ENCODE results near the gene TRPC4AP.

The TRPC4AP gene

DNA sequence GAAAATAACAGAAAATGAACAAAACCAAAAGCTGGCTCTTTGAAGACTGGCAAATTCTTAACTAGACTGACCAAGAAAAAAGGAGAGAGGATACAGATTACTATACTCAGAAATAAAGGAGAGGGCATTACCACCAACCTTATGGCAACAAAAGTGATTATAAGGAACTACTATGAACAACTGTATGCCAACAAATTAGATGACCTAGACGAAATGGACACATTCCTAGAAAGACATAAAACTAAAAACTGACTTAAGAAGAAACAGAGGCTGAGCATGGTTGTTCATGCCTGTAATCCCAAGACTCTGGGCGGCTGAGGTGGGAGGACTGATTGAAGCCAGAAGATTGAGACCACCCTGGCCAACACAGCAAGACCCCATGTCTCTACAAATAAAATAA lies 33.5 kb downstream of the TRPC4AP start:
- DNase-seq (ENCODE audit: low spot score): no peak

GRCh38 chr20:35055445-35056276 lies 36.9 kb downstream of the TRPC4AP start:
- DNase-seq (ENCODE audit: low spot score): no peak

DNA sequence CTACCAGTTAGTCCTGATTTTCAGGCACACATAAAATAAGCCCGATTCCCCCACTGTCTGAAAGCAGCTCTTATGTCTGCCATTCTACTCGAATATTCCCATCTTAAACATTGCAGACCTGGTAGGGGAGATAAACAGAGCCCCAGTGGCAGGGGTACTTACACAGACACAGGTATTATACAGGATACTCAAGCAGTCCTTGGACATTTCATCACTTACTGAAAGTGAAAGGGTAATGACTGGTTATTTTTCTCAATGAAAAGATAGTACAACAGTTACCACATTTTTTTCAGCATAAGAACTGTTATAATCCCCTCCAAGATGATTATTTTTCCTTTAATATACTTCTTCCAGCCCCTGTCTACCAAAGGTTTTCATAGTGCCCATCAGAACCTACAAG lies 37.8 kb downstream of the TRPC4AP start:
- no peak for DNase-seq (ENCODE audit: low spot score)

GRCh38 chr20:35052616-35053015 lies 40.0 kb downstream of the TRPC4AP start:
- peak; percentile 34 for DNase-seq (ENCODE audit: low spot score)

DNA sequence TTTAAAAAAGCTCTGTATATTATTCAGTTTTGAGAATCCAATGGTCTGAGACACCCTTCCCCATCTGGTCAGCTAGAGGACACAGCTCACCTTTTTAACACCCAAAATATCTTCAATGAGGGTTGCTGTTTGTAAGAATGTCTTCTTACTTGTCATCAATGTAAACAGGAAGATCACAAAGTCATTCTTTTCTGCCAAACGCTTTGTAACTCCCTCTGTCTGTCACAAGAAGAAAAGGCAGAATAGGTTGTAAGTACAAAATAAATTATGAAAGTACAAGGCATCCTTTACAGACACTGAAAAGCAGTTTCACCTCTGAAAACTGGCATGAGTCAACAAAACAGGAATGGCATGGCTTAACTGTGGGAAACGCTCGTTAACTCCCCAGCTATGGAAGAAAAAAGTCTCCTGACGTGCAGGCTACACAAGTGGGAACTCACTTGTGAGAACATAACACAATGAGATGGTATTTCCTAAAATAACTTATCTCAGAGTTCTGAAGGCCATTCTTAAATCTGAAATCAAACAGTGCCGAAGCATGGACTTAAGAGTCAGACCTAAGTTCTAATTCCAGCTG lies 42.7 kb downstream of the TRPC4AP start:
- no peak for DNase-seq (ENCODE audit: low spot score)

GRCh38 chr20:35048739-35049138 lies 43.9 kb downstream of the TRPC4AP start:
- no peak for DNase-seq (ENCODE audit: low spot score)

GRCh38 chr20:35042268-35042667 lies 50.3 kb downstream of the TRPC4AP start:
- DNase-seq (ENCODE audit: low spot score): no peak

DNA sequence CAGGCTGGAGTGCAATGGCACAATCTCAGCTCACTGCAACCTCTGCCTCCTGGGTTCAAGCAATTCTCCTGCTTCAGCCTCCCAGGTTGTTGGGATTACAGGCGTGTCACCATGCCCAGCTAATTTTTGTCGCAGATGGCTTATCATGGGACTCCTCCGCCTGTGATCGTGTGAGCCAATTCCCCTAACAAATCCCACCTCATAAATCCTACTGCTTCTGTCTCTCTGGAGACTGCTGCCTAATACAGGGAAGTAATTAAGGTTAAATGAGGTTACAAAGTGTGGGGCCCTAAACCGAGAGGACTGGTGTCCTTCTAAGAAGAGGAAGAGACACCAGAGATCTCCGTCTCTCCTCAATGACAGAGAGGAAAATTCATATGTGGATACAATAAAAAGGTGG lies 52.0 kb downstream of the TRPC4AP start:
- DNase-seq (ENCODE audit: low spot score): no peak

GRCh38 chr20:35039846-35040489 lies 52.6 kb downstream of the TRPC4AP start:
- no peak for DNase-seq (ENCODE audit: low spot score)

DNA sequence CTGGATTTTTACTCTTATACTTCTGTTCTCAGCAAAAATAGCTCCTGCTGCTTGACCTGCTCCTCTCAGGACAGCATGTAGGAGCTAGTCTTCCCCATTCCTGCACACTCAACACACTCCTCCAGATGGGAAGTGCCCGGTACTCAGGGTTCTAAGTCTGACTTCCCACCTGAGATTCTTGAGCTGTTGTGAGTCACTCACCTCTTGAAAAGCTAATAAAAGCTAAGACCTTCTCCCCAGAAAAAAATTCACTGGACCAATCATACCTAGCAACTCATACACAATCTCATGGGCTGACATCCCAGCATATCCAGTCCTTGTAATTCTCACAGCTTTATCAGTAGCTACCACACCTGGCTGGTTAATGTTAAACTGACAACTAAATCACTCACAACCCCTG lies 53.5 kb downstream of the TRPC4AP start:
- DNase-seq (ENCODE audit: low spot score): no peak

DNA sequence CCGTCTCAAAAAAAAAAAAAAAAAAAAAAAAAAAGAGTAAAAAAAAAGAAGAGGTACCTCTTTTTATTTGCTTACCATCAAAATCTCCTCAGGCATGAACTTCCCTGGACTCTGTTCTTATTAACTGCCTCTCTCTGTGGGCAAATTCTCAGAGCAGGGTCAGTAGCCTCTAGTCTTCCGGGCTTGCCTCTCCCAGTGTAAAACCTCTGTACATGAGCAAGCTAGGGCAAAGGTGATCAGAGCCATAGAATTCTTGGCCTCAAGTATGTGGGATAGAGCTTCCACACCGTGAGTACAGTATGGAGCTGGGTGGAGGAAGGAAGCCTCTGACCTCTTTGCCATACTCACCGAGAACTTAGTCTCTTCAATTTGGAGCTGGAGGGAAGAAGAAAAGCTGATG lies 58.5 kb downstream of the TRPC4AP start:
- no peak for DNase-seq (ENCODE audit: low spot score)

GRCh38 chr20:35030136-35030535 lies 62.5 kb downstream of the TRPC4AP start:
- DNase-seq (ENCODE audit: low spot score): no peak

- DNase-seq (ENCODE audit: low spot score): no peak
These were observed 65.3 kb downstream of the TRPC4AP start for GRCh38 chr20:35027301-35027700.

GRCh38 chr20:35025116-35025515 lies 67.5 kb downstream of the TRPC4AP start:
- DNase-seq (ENCODE audit: low spot score): no peak

- no peak for DNase-seq (ENCODE audit: low spot score)
These were observed 69.0 kb downstream of the TRPC4AP start for GRCh38 chr20:35023624-35024023.

GRCh38 chr20:35021831-35022230 lies 70.8 kb downstream of the TRPC4AP start:
- no peak for DNase-seq (ENCODE audit: low spot score)

GRCh38 chr20:35021063-35021462 lies 71.5 kb downstream of the TRPC4AP start:
- DNase-seq (ENCODE audit: low spot score): no peak

GRCh38 chr20:35020108-35020928 lies 72.3 kb downstream of the TRPC4AP start:
- no peak for DNase-seq (ENCODE audit: low spot score)

GRCh38 chr20:35018590-35019371 lies 73.8 kb downstream of the TRPC4AP start:
- DNase-seq (ENCODE audit: low spot score): no peak

DNA sequence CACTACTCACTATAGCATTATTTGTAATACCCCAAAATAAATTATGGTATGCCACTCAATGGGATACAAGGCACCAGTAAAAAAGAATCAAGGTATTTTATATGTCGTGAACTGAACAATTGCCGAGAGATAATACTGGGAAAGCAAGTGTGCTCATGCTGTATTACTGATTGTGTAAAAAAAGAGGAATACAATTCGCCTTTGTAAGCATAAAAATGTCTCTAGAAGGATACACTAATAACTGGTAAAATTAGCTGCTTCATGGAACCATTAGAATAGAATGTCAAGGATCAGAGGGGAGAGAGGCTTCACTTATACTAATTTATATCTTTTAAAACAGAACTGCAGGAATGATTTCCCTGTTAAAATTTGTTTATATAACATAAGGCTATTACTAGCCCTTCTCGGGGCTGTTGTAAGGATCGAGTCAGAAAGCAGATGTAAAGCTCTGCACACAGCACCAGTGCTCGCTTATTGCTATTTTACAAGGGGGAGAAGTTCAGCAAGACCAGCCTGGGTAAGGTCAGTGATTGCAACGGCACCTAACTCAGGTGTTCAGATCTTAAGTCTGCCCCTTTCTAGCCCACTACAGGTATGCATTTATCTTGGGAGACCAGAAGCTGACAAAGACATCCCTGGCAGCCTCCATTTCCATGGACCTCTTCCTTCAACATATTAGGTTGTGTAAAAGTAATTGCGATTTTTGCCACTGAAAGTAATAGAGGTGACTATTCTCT lies 75.3 kb downstream of the TRPC4AP start:
- no peak for DNase-seq (ENCODE audit: low spot score)

GRCh38 chr20:35015863-35016193 lies 76.8 kb downstream of the TRPC4AP start:
- no peak for DNase-seq (ENCODE audit: low spot score)
